HCT116 (cell line): ENCODE data around the gene CD244. TPM values are rescaled to one million over a fixed set of nuclear protein-coding genes. Genes with fewer than 3 reads are reported as not detected.

Source experiments
- ATAC-seq: fragments of 200-7000 bp; cut with Tn5 transposase; 2 replicates; pipeline ENCODE4 v1.9.1; 2020; ENCODE audit warnings: mild to moderate bottlenecking, moderate library complexity
- BruUV-seq: library from RNA; stranded (reverse); fragments of 400-500 nt; replicated peaks from 2 replicates; lab custom pipeline; 2021; lab: Mats Ljungman, UMichigan
- CTCF ChIA-PET: fragments of 300-600 bp; sonication (Branson Sonifier 250); formaldehyde crosslinking; loops from one replicate; lab custom pipeline; 2021; ENCODE audit warnings: antibody characterized with exemption; lab: Charles Lee
- POLR2A ChIA-PET: fragments of 300-600, 350-600 bp; sonication (Branson Sonifier 250); formaldehyde crosslinking; loops from one replicate; lab custom pipeline; 2021; ENCODE audit warnings: antibody characterized with exemption; lab: Charles Lee
- RAD21 ChIA-PET, 2 experiments: fragments of 300-600 bp; sonication (Branson Sonifier 250); formaldehyde crosslinking; loops; one replicate each; lab custom pipeline; 2023; ENCODE audit warnings: low total read pairs in 2 of 2; ENCODE audit not compliant: uncharacterized antibody in 2 of 2, unreplicated experiment in 2 of 2, low non-redundant PET in 1 of 2; lab: Charles Lee
- DNase-seq: peaks from one replicate; pipeline ENCODE4 v3.0.0-alpha.2; 2010; ENCODE audit warnings: low read depth, low spot score
- H2AFZ ChIP-seq: fragments of 200-600 bp; shearing (Covaris generic), sonication (generic); 2 replicates; pipeline ENCODE4 v1.6.1; 2017; ENCODE audit warnings: low read depth, mixed run types, mixed read lengths, antibody characterized with exemption, low read length; ENCODE audit not compliant: poor library complexity, severe bottlenecking
- H3K27ac ChIP-seq: 2 replicates; pipeline ENCODE4 v1.5.1; 2012; ENCODE audit warnings: low read depth, low read length
- H3K27me3 ChIP-seq: fragments of 200-600 bp; sonication (generic); 2 replicates; pipeline ENCODE4 v1.6.1; 2016; ENCODE audit warnings: mixed run types, low read length, mixed read lengths; ENCODE audit not compliant: insufficient read depth
- H3K36me3 ChIP-seq, 2 experiments: fragments of 200-500 bp in 1 of 2; fragments of 200-600 bp in 1 of 2; sonication (Bioruptor generic) in 1 of 2; sonication (generic) in 1 of 2; 2 replicates each; pipeline versions ENCODE4 v1.5.1 to v1.6.1; 2014 to 2016; ENCODE audit warnings: low read length in 2 of 2, inconsistent platforms in 1 of 2, mixed read lengths in 1 of 2, mixed run types in 1 of 2; ENCODE audit not compliant: insufficient read depth in 2 of 2, control insufficient read depth in 1 of 2
- H3K4me1 ChIP-seq, 2 experiments: fragments of 200-600 bp in 1 of 2; sonication (generic) in 1 of 2; 2 replicates each; pipeline versions ENCODE4 v1.5.1 to v1.6.1; 2012 to 2017; ENCODE audit warnings: low read length in 2 of 2, inconsistent platforms in 1 of 2, mild to moderate bottlenecking in 1 of 2, mixed read lengths in 1 of 2, mixed run types in 1 of 2, moderate library complexity in 1 of 2; ENCODE audit not compliant: insufficient read depth in 2 of 2, control insufficient read depth in 1 of 2
- H3K4me2 ChIP-seq: fragments of 200-600 bp; sonication (generic); 2 replicates; pipeline ENCODE4 v1.6.1; 2017; ENCODE audit warnings: mixed run types, low read length, mixed read lengths
- H3K4me3 ChIP-seq, 2 experiments: fragments of 200-600 bp in 1 of 2; sonication (generic) in 1 of 2; replicated peaks in 1 of 2; 2 replicates each; pipeline ENCODE4 v1.5.1; 2011 to 2016; ENCODE audit warnings: low read length in 2 of 2, control low read depth in 1 of 2, low read depth in 1 of 2, mild to moderate bottlenecking in 1 of 2, mixed read lengths in 1 of 2, mixed run types in 1 of 2
- H3K79me2 ChIP-seq: fragments of 200-600 bp; sonication (generic); 2 replicates; pipeline ENCODE4 v1.6.1; 2017; ENCODE audit warnings: mild to moderate bottlenecking, mixed run types, low read length, moderate library complexity, mixed read lengths; ENCODE audit not compliant: insufficient read depth
- H3K9ac ChIP-seq: fragments of 200-600 bp; sonication (generic); 2 replicates; pipeline ENCODE4 v1.6.1; 2016; ENCODE audit warnings: low read length, mixed read lengths
- H3K9me2 ChIP-seq: fragments of 200-600 bp; sonication (generic), shearing (Covaris generic); 2 replicates; pipeline ENCODE4 v1.6.1; 2017; ENCODE audit warnings: mixed run types, mild to moderate bottlenecking, moderate library complexity; ENCODE audit not compliant: insufficient read depth
- H3K9me3 ChIP-seq, 2 experiments: fragments of 200-500 bp in 1 of 2; fragments of 200-600 bp in 1 of 2; sonication (Bioruptor generic) in 1 of 2; sonication (generic) in 1 of 2; 2 replicates each; pipeline ENCODE4 v1.6.1; 2014 to 2017; ENCODE audit warnings: low read length in 2 of 2, mixed read lengths in 2 of 2, inconsistent platforms in 1 of 2, low read depth in 1 of 2, mild to moderate bottlenecking in 1 of 2, mixed run types in 1 of 2, moderate library complexity in 1 of 2; ENCODE audit not compliant: control insufficient read depth in 1 of 2, insufficient read depth in 1 of 2
- H4K20me1 ChIP-seq: fragments of 200-600 bp; sonication (generic), shearing (Covaris generic); 2 replicates; pipeline ENCODE4 v1.6.1; 2017; ENCODE audit warnings: mixed run types, mild to moderate bottlenecking, moderate library complexity; ENCODE audit not compliant: insufficient read depth
- ATF3 ChIP-seq: IDR thresholded peaks from 2 replicates; pipeline ENCODE4 v1.6.1; 2012
- CEBPB ChIP-seq: IDR thresholded peaks from 2 replicates; pipeline ENCODE4 v1.6.1; 2012; ENCODE audit warnings: low read depth
- ELF1 ChIP-seq: IDR thresholded peaks from 2 replicates; pipeline ENCODE4 v1.6.1; 2012; ENCODE audit warnings: low read depth, borderline replicate concordance
- EZH2phosphoT487 ChIP-seq: fragments of 200-600 bp; IDR thresholded peaks from 2 replicates; pipeline ENCODE4 v1.6.1; 2018; ENCODE audit warnings: antibody characterized with exemption, borderline replicate concordance
- MAX ChIP-seq: IDR thresholded peaks from 2 replicates; pipeline ENCODE4 v1.6.1; 2012
- REST ChIP-seq: IDR thresholded peaks from 2 replicates; pipeline ENCODE4 v1.6.1; 2012; ENCODE audit warnings: low read depth
- SRF ChIP-seq: IDR thresholded peaks from 2 replicates; pipeline ENCODE4 v1.6.1; 2012; ENCODE audit warnings: low read depth
- ZFX ChIP-seq: fragments of 450-650 bp; IDR thresholded peaks from 2 replicates; pipeline ENCODE4 v1.6.1; 2017
- ZNF274 ChIP-seq: fragments of 200-500 bp; sonication (Bioruptor generic); IDR thresholded peaks from 2 replicates; pipeline ENCODE4 v1.6.1; 2014; ENCODE audit warnings: mild to moderate bottlenecking, low read depth, low read length, inconsistent platforms
- intact Hi-C: fragments of 100-400 bp; cut with micrococcal nuclease; formaldehyde crosslinking; loops from 2 replicates; pipeline ENCODE4 v1.10.0; 2022
- total RNA-seq: library from RNA; stranded (reverse); gene quantifications from one replicate; pipeline ENCODE4 v1.2.1, GENCODE V29; 2021; ENCODE audit not compliant: unreplicated experiment

Gene CD244
- total RNA-seq, 1 experiment from 2014 or later = not detected

GRCh38 chr1:160844447-160845232, 18.0 kb downstream of the CD244 start:
- CTCF ChIA-PET = interaction anchor here (1.2 kb wide), 2 partner anchors 10 to 106 kb away, joined by 3 to 7 read pairs; no protein-coding TSS in a partner anchor

More at GRCh38 chr1:160844447-160845232, 18.0 kb downstream of the CD244 start:
- Histone ChIP-seq H3K9me3 (no peaks in the 10 kb centered on the region), H3K9me2 (no peaks in the 10 kb centered on the region), H3K27me3 (no peaks in the 10 kb centered on the region), H3K9ac (no peak overlapping the region), H3K79me2 (no peaks in the 10 kb centered on the region), H3K4me2 (no peak overlapping the region), H3K4me3 (no peak overlapping the region), H2AFZ (no peak overlapping the region), H3K27ac (no peak overlapping the region), H4K20me1 (no peaks in the 10 kb centered on the region), H3K4me1 (no peaks in the 10 kb centered on the region), H3K36me3 (no peaks in the 10 kb centered on the region)
- ChIA-PET RAD21 (no interaction called here), POLR2A (no interaction called here)
- no peak for ATAC-seq
- no peak for DNase-seq
- no peak for TF ChIP-seq ZNF274
- no peak for TF ChIP-seq REST
- no peak for TF ChIP-seq MAX
- TF ChIP-seq CEBPB = no peak
- no peak for TF ChIP-seq ELF1
- TF ChIP-seq EZH2phosphoT487 = no peak
- no peak for TF ChIP-seq ATF3
- TF ChIP-seq SRF = no peak
- no peak for TF ChIP-seq ZFX
- intact Hi-C loops = no loop called here
- BruUV-seq = no TSS peak
